GM23248 (cell line): ENCODE measurements around the gene C5.

Experiments
- EZH2 ChIP-seq: fragments of 200-600 bp; sonication (generic); IDR thresholded peaks from 2 replicates; pipeline ENCODE4 v1.6.1; 2018; ENCODE audit warnings: antibody characterized with exemption, mild to moderate bottlenecking; ENCODE audit not compliant: insufficient read depth, poor library complexity, severe bottlenecking
- EZH2phosphoT487 ChIP-seq: fragments of 200-600 bp; sonication (generic); IDR thresholded peaks from 2 replicates; pipeline ENCODE4 v1.6.1; 2018; ENCODE audit warnings: antibody characterized with exemption, moderate library complexity, mild to moderate bottlenecking, low read depth; ENCODE audit not compliant: insufficient read depth

DNA sequence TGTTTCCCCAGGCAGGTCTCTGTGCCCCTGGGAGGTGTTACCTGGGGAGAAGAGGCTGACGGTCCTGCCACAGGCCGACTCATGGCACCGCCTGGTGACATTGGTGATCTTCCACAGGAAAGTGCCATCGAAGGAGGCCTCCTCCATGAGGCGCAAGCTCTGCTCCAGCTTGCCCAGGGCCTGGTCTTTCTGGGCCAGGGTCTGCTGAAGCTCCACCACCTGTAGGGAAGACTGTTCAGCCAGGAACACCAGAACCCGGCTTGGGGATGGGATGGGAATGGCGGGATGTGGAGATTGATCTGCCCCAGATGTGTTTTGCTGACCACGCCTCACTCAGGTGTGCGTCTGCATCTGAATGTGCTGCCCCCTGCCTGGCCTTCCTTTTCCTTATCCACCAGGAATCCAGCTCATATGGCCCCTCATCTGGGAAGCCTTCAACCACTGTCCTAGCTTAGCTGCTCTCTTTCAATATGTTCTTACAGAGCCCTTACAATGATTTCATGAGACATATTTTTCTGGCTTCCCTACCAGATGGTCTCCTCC, 138.7 kb downstream of the C5 start:
- TF ChIP-seq EZH2 (no peak), EZH2phosphoT487 (no peak)
